ENCODE results near the gene KIZ. TPM values are rescaled to one million over a fixed set of nuclear protein-coding genes. Genes with fewer than 3 reads are reported as not detected.

The KIZ gene
- total RNA-seq, 1 experiment from 2014 or later, result 17.6 TPM

DNA sequence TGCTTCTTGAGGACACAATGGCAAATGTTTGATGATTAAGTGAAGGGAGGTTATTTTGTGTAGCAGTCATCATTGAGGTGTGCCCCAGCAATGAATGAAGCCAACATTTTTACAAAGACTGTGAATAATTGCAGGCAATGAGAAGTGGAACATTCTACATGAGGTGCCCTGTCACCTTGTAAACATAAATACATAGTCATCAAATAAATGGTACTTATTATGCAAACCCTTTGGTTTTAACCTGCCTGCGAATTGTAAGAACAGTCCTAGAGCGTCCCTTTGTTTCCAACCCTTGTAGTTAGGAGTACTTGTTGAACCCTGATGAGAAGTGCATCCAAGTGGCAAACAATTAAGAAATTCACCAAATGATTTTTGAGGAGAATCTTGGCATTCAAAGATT, 7.1 kb upstream of the KIZ start:
- Histone ChIP-seq H3K9ac (ENCODE audit: low read length) (no peak overlapping the region), H2AFZ (ENCODE audit: low read depth, low read length, poor library complexity, severe bottlenecking) (peak overlapping the region; percentile 92), H3K9me2 (ENCODE audit: insufficient read depth) (no peaks in the 10 kb centered on the region), H3K9me3 (ENCODE audit: control insufficient read depth in 1 of 2, insufficient read depth in 1 of 2, low read depth in 1 of 2, low read length in 2 of 2) (no peaks in the 10 kb centered on the region), H3K79me2 (ENCODE audit: insufficient read depth, low read length) (no peaks in the 10 kb centered on the region), H3K27ac (ENCODE audit: low read depth, low read length) (peak overlapping the region; percentile 9; the same call in 1 of the 2 replicates), H3K27me3 (ENCODE audit: insufficient read depth, low read length) (no peaks in the 10 kb centered on the region), H3K36me3 (ENCODE audit: control insufficient read depth in 1 of 2, insufficient read depth in 2 of 2, low read length in 2 of 2) (no peaks in the 10 kb centered on the region), H3K4me3 (replicated peaks in 1 of 2; ENCODE audit: low read depth in 1 of 2, low read length in 2 of 2) (peak overlapping the region in 1 of 2 experiments; percentile 41; a peak in 2 of 4 replicates), H3K4me1 (ENCODE audit: control insufficient read depth in 1 of 2, insufficient read depth in 2 of 2, low read length in 2 of 2) (peaks cover 17 to 29% of the 10 kb centered on the region in 2 experiments), H3K4me2 (ENCODE audit: low read length) (peak overlapping the region; percentile 74), H4K20me1 (ENCODE audit: insufficient read depth) (no peaks in the 10 kb centered on the region)
- no peak for DNase-seq (ENCODE audit: low read depth, low spot score)
- intact Hi-C loops (cut with micrococcal nuclease), result no loop called here
- POLR2A ChIA-PET, result no interaction called here
- RAD21 ChIA-PET (ENCODE audit: low non-redundant PET in 1 of 2, low total read pairs in 2 of 2, uncharacterized antibody in 2 of 2, unreplicated experiment in 2 of 2), result no interaction called here
- TF ChIP-seq, protein P1, sequence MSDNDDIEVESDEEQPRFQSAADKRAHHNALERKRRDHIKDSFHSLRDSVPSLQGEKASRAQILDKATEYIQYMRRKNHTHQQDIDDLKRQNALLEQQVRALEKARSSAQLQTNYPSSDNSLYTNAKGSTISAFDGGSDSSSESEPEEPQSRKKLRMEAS (IDR thresholded peaks at IDR 0.05), result no peak
- TF ChIP-seq, protein P2, sequence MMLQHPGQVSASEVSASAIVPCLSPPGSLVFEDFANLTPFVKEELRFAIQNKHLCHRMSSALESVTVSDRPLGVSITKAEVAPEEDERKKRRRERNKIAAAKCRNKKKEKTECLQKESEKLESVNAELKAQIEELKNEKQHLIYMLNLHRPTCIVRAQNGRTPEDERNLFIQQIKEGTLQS (IDR thresholded peaks at IDR 0.05), result no peak
- TF ChIP-seq EZH2phosphoT487 (IDR thresholded peaks at IDR 0.05; ENCODE audit: borderline replicate concordance) (no peak), FOSL1 (IDR thresholded peaks at IDR 0.05; ENCODE audit: low read depth) (no peak), ZNF274 (IDR thresholded peaks at IDR 0.05; ENCODE audit: low read depth, low read length) (no peak), EZH2 (IDR thresholded peaks at IDR 0.05) (no peak), YY1 (IDR thresholded peaks at IDR 0.05; ENCODE audit: extremely low read depth, insufficient replicate concordance, low read depth, low read length) (no peak), SIN3A (IDR thresholded peaks at IDR 0.05; ENCODE audit: low read depth) (no peak), RAD21 (IDR thresholded peaks at IDR 0.05; ENCODE audit: low read depth) (no peak), CEBPB (IDR thresholded peaks at IDR 0.05; ENCODE audit: low read depth) (no peak), EGR1 (IDR thresholded peaks at IDR 0.05; ENCODE audit: low read depth) (no peak), SP1 (IDR thresholded peaks at IDR 0.05; ENCODE audit: low read depth) (no peak), ELF1 (IDR thresholded peaks at IDR 0.05; ENCODE audit: borderline replicate concordance, low read depth) (no peak)
- TF ChIP-seq, protein P3, sequence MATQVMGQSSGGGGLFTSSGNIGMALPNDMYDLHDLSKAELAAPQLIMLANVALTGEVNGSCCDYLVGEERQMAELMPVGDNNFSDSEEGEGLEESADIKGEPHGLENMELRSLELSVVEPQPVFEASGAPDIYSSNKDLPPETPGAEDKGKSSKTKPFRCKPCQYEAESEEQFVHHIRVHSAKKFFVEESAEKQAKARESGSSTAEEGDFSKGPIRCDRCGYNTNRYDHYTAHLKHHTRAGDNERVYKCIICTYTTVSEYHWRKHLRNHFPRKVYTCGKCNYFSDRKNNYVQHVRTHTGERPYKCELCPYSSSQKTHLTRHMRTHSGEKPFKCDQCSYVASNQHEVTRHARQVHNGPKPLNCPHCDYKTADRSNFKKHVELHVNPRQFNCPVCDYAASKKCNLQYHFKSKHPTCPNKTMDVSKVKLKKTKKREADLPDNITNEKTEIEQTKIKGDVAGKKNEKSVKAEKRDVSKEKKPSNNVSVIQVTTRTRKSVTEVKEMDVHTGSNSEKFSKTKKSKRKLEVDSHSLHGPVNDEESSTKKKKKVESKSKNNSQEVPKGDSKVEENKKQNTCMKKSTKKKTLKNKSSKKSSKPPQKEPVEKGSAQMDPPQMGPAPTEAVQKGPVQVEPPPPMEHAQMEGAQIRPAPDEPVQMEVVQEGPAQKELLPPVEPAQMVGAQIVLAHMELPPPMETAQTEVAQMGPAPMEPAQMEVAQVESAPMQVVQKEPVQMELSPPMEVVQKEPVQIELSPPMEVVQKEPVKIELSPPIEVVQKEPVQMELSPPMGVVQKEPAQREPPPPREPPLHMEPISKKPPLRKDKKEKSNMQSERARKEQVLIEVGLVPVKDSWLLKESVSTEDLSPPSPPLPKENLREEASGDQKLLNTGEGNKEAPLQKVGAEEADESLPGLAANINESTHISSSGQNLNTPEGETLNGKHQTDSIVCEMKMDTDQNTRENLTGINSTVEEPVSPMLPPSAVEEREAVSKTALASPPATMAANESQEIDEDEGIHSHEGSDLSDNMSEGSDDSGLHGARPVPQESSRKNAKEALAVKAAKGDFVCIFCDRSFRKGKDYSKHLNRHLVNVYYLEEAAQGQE (IDR thresholded peaks at IDR 0.05; ENCODE audit: low read depth), result no peak
- no TSS peak for BruUV-seq (replicated peaks)
- CTCF ChIA-PET, result interaction anchor here (1.2 to 1.3 kb wide), 2 partner anchors 70 kb away, joined by 4 to 5 read pairs; no protein-coding TSS in a partner anchor
- peak; percentile 10; the same call in 1 of the 2 replicates for ATAC-seq
